ENCODE results near the gene C4orf33. TPM values are rescaled to one million over a fixed set of nuclear protein-coding genes. Genes with fewer than 3 reads are reported as not detected.
A peak's percentile ranks its signal among the peaks of the same experiment; 100 is the strongest.

Gene C4orf33
- total and polyA plus RNA-seq, 9 of the 15 experiments (the other 6 are each of a cell fraction or from before 2014, with no cell fraction given): 16.7 to 42.0 (median 27.5) TPM

- peak overlapping the region; percentile 2; the same call in 1 of the 2 replicates for H2AFZ ChIP-seq (ENCODE audit: low read depth, low read length)
- no peaks in the 10 kb centered on the region for H3K27me3 ChIP-seq (ENCODE audit: control insufficient read depth in 2 of 2, insufficient read depth in 2 of 2, low read length in 2 of 2)
- H3K4me1 ChIP-seq (replicated peaks in 1 of 2; ENCODE audit: control insufficient read depth in 2 of 2, insufficient read depth in 2 of 2, low read length in 2 of 2): peaks cover 0 to 7% of the 10 kb centered on the region in 2 experiments; a peak in 2 of 5 replicates
- H3K9me1 ChIP-seq (ENCODE audit: control insufficient read depth, insufficient read depth, low read length): no peaks in the 10 kb centered on the region
- intact Hi-C loops (cut with micrococcal nuclease): loop anchor here (5.0 to 10.0 kb wide), 4 partner anchors 224 to 811 kb away; partner anchors contain the start of gene PGRMC2
- ChIA-PET CTCF (ENCODE audit: low intra/inter-chr PET ratio) (no interaction called here), POLR2A (interaction anchor here (0.5 to 0.8 kb wide), 2 partner anchors 286 to 800 kb away, joined by 3 to 4 read pairs; no protein-coding TSS in a partner anchor)
- H3K4me2 ChIP-seq (ENCODE audit: insufficient read depth, low read length): no peak overlapping the region
- peak in 2 of 4 experiments; percentile 25 to 53 for DNase-seq (ENCODE audit: extremely low read depth in 1 of 4, low spot score in 3 of 4)
- peak overlapping the region; percentile 38; the same call in 2 of the 3 replicates for H3K27ac ChIP-seq (ENCODE audit: extremely low read depth, low read depth, low read length)
- H3K4me3 ChIP-seq: no peak overlapping the region
- peak; percentile 2; the same call in 1 of the 3 replicates for ATAC-seq
- H3K9ac ChIP-seq (ENCODE audit: insufficient read depth in 1 of 2, low read depth in 2 of 2, low read length in 2 of 2): no peak overlapping the region
- H3K79me2 ChIP-seq (ENCODE audit: control insufficient read depth, insufficient read depth, low read length): peaks cover 63% of the 10 kb centered on the region
- H3K36me3 ChIP-seq (ENCODE audit: control insufficient read depth, insufficient read depth, low read length): peaks cover 8% of the 10 kb centered on the region; the same call in 1 of the 3 replicates
- in situ Hi-C loops (cut with MboI): no loop called here
- H3K9me3 ChIP-seq (replicated peaks; ENCODE audit: control insufficient read depth, insufficient read depth, low read depth, low read length): no peaks in the 10 kb centered on the region
- FAIRE-seq: peak; percentile 68
- H4K20me1 ChIP-seq (replicated peaks; ENCODE audit: control insufficient read depth, insufficient read depth, low read length): no peaks in the 10 kb centered on the region
- no TSS peak for BruUV-seq (replicated peaks)
- TF ChIP-seq MXI1 (IDR thresholded peaks at IDR 0.05; ENCODE audit: low read depth, low read length) (0 out of 2 replicates have a peak, but pooled peaks have one; percentile 32), FOSL1 (tag; conservative IDR thresholded peaks at IDR 0.05) (peak; percentile 14; the same call in 1 of the 2 replicates), SREBF2 (CRISPR knock-in tag; IDR thresholded peaks at IDR 0.05) (no peak), YY1 (IDR thresholded peaks at IDR 0.05; ENCODE audit: borderline replicate concordance in 1 of 3, control insufficient read depth in 1 of 3, extremely low read depth in 1 of 3, insufficient read depth in 3 of 3, insufficient read length in 1 of 3, insufficient replicate concordance in 2 of 3, low read depth in 1 of 3, low read length in 2 of 3) (peak in 1 of 3 experiments; percentile 21), REST (IDR thresholded peaks at IDR 0.05; ENCODE audit: borderline replicate concordance) (peak; percentile 80), REST (CRISPR knock-in tag; IDR thresholded peaks at IDR 0.05; ENCODE audit: low read depth) (no peak), CEBPZ (IDR thresholded peaks at IDR 0.05; ENCODE audit: borderline replicate concordance, low read depth, low read length) (no peak), ELF2 (CRISPR knock-in tag; IDR thresholded peaks at IDR 0.05) (0 out of 2 replicates have a peak, but pooled peaks have one; percentile 17), MBD2 (IDR thresholded peaks at IDR 0.05; ENCODE audit: borderline replicate concordance, low read depth) (no peak), GABPA (tag; conservative IDR thresholded peaks at IDR 0.05; ENCODE audit: low read depth) (0 out of 2 replicates have a peak, but pooled peaks have one; percentile 16)
These were observed 2.6 kb downstream of the C4orf33 start for GRCh38 chr4:129098531-129099001.

Data from K562 (cell line).